Ishikawa (cell line): ENCODE results near the gene OXGR1.

ENCODE experiments used
- CEBPB ChIP-seq: IDR thresholded peaks from 2 replicates; pipeline ENCODE4 v1.6.1; 2012
- CREB1 ChIP-seq: IDR thresholded peaks from 2 replicates; pipeline ENCODE4 v1.6.1; 2012; ENCODE audit warnings: low read depth
- EGR1 ChIP-seq: IDR thresholded peaks from 2 replicates; pipeline ENCODE4 v1.6.1; 2012
- EP300 ChIP-seq: IDR thresholded peaks from 2 replicates; pipeline ENCODE4 v1.6.1; 2012; ENCODE audit warnings: borderline replicate concordance
- FOXM1 ChIP-seq: IDR thresholded peaks from 2 replicates; pipeline ENCODE4 v1.6.1; 2012; ENCODE audit warnings: low read depth, borderline replicate concordance
- MAX ChIP-seq: IDR thresholded peaks from 2 replicates; pipeline ENCODE4 v1.6.1; 2012
- NFIC ChIP-seq: IDR thresholded peaks from 2 replicates; pipeline ENCODE4 v1.6.1; 2012
- RAD21 ChIP-seq: IDR thresholded peaks from 2 replicates; pipeline ENCODE4 v1.6.1; 2012; ENCODE audit warnings: low read depth
- REST ChIP-seq: IDR thresholded peaks from 2 replicates; pipeline ENCODE4 v1.6.1; 2012; ENCODE audit warnings: low read depth, mild to moderate bottlenecking
- TAF1 ChIP-seq: IDR thresholded peaks from 2 replicates; pipeline ENCODE4 v1.6.1; 2012; ENCODE audit warnings: low read depth, mild to moderate bottlenecking
- TCF12 ChIP-seq: IDR thresholded peaks from 2 replicates; pipeline ENCODE4 v1.6.1; 2012; ENCODE audit warnings: low read depth
- TEAD4 ChIP-seq: IDR thresholded peaks from 2 replicates; pipeline ENCODE4 v1.6.1; 2012
- YY1 ChIP-seq: IDR thresholded peaks from 2 replicates; pipeline ENCODE4 v1.6.1; 2012; ENCODE audit warnings: low read depth
- ZBTB7A ChIP-seq: IDR thresholded peaks from 2 replicates; pipeline ENCODE4 v1.6.1; 2012; ENCODE audit warnings: low read depth
- TF ChIP-seq, protein P1 (sequence below): IDR thresholded peaks from 2 replicates; pipeline ENCODE4 v1.6.1; 2012

Gene OXGR1

DNA sequence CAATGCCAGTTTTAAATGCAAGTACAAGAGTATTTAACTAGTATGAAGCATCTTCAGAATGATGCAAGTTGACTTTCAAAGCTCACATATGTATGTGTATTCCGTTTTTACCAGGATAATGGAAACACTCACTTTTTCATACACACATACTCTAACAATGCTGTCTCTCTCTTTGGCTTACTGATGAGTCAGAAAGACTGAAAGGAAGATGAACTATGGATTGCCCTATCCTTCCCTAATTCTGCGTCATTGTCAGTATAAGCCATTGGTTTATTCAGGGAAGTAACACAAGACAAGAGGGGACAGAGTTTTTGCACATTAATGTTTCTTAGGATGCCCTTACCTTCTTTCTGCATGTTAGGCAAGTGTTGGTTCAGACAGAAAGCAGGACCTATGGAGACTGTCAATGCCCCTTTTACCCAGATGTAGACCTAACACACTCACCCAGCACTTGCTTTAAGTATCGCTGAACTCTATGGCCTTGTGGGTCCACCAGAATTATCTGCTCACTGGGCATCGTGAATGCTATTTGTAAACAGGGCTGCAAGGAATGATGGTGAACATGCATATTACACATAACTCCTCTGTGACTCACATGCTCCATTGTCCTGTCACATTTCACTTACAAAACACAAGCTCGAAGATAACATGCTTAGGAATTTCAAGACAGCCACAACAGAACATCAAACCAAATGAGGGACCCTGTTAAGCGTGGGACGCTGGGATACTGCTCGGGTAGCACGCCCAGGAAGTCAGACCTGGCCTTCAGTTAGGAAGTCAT is 10.0 kb upstream of the OXGR1 start:
- TF ChIP-seq FOXM1 = no peak

DNA sequence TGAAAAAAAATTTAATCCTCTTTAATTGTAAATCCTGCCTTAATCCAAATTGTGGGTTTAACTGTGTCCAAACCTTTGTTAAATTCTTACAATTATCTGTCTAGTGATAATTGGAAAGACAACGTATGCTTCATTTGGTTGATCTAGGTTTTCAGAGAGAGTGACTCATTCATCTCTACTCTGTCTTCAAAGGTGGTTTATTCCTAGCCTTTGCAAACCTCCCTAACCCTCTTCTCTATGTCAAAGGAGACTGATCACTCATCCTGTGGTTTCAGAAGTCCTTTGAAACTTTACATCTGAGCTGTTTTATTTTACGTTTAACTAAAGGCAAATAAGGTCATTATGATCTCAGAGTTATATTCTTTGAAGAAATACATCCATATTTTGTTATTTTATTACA is 8.8 kb upstream of the OXGR1 start:
- no peak for TF ChIP-seq CREB1
- no peak for TF ChIP-seq EP300
- TF ChIP-seq TAF1 = no peak
- no peak for TF ChIP-seq MAX
- TF ChIP-seq FOXM1 = no peak
- TF ChIP-seq NFIC = no peak
- TF ChIP-seq REST = no peak
- no peak for TF ChIP-seq TCF12
- no peak for TF ChIP-seq TEAD4
- TF ChIP-seq CEBPB = no peak
- no peak for TF ChIP-seq ZBTB7A
- TF ChIP-seq YY1 = no peak
- no peak for TF ChIP-seq EGR1
- no peak for TF ChIP-seq RAD21
- TF ChIP-seq, protein P1, sequence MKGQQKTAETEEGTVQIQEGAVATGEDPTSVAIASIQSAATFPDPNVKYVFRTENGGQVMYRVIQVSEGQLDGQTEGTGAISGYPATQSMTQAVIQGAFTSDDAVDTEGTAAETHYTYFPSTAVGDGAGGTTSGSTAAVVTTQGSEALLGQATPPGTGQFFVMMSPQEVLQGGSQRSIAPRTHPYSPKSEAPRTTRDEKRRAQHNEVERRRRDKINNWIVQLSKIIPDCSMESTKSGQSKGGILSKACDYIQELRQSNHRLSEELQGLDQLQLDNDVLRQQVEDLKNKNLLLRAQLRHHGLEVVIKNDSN = no peak

GRCh38 chr13:97002581-97002980 is 8.3 kb upstream of the OXGR1 start:
- TF ChIP-seq CEBPB (no peak), NFIC (no peak), EP300 (no peak), ZBTB7A (no peak), YY1 (no peak), CREB1 (no peak), TCF12 (no peak), RAD21 (no peak)

DNA sequence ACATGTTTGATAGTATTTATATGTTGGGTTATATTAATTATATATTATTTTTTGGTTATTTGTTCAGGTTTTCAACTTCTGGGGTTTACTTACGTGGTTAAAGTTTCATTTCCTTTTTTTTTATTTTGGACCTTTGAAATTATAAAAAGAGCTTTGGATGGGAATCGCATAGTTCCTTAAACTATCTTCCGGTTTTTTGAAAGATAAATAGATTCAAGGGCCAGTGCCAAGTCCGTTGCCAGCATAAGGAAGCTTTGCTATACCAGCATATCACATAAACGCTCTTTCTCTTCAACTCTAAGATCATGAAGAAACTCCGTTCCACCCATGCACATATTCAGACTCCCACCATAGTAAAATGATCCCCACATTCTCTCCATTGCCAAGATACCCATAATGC is 7.4 kb upstream of the OXGR1 start:
- TF ChIP-seq REST = no peak
- no peak for TF ChIP-seq FOXM1
- TF ChIP-seq, protein P1 = no peak
- no peak for TF ChIP-seq YY1
- no peak for TF ChIP-seq MAX
- no peak for TF ChIP-seq ZBTB7A
- no peak for TF ChIP-seq RAD21
- no peak for TF ChIP-seq CEBPB
- no peak for TF ChIP-seq EGR1
- no peak for TF ChIP-seq TAF1
- TF ChIP-seq CREB1 = no peak
- no peak for TF ChIP-seq TEAD4
- no peak for TF ChIP-seq EP300
- TF ChIP-seq TCF12 = no peak
- no peak for TF ChIP-seq NFIC

GRCh38 chr13:97000295-97000925 is 6.1 kb upstream of the OXGR1 start:
- no peak for TF ChIP-seq TAF1
- TF ChIP-seq TCF12 = no peak
- TF ChIP-seq EP300 = no peak
- TF ChIP-seq NFIC = no peak
- no peak for TF ChIP-seq EGR1
- TF ChIP-seq MAX = no peak
- TF ChIP-seq ZBTB7A = no peak
- no peak for TF ChIP-seq FOXM1
- TF ChIP-seq, protein P1 = no peak
- no peak for TF ChIP-seq TEAD4
- TF ChIP-seq RAD21 = no peak
- no peak for TF ChIP-seq YY1
- TF ChIP-seq REST = no peak
- TF ChIP-seq CREB1 = no peak
- TF ChIP-seq CEBPB = no peak
